HG02759 (cell line): Measurements from ENCODE around the gene EVL.
"Not testable (repeated sequence)": the region's sequence is repeated elsewhere in the genome, so short reads cannot be mapped to it uniquely, and the experiment has no call there.

Experiments
- ATAC-seq: cut with Tn5 transposase; IDR thresholded peaks from one replicate; pipeline ENCODE4 v1.9.1; 2021; ENCODE audit warnings: mild to moderate bottlenecking, moderate library complexity; ENCODE audit not compliant: unreplicated experiment

The EVL gene, protein sequence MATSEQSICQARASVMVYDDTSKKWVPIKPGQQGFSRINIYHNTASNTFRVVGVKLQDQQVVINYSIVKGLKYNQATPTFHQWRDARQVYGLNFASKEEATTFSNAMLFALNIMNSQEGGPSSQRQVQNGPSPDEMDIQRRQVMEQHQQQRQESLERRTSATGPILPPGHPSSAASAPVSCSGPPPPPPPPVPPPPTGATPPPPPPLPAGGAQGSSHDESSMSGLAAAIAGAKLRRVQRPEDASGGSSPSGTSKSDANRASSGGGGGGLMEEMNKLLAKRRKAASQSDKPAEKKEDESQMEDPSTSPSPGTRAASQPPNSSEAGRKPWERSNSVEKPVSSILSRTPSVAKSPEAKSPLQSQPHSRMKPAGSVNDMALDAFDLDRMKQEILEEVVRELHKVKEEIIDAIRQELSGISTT

DNA sequence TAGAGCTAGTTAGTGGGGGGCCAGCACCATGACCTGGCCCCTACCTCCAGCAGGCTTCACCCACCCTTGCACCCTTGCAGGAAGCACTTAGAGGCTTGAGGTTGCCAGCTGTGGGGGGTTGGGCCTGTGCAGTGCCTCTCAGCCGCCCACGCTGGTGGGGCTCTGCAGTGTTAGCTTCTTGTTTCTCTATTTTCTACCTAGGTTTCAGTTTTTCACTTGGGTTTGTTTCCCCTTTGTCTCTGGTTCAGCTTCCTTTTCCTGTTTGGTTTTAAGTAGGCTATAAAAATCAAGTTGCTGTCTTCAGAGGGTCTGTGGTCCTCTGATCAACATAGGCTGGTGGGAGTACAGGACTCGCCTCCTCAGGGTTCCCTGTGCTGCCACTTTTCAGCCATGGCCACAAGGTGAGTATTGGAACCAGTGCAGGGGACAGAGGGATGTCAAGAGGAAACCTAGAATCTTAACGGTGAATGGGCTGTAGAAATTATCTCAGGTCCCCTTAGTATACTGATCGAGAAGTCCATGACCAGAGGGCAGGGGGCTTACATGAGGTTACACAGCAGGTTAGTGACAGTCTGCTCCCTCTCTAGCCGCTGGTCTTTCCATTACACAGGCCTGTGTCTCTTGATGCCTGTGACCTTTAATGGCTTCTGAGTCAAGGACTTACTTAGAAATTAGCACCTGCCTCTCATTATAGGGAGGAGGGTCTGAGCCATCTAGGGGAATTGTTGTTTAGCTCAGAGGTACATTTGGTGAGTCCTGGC is at the start of gene EVL:
TSS of gene EVL (plus strand) at position 312 of the 761 bp plus-strand sequence. CDS start at position 391, 79 bp downstream.
- ATAC-seq: peak; percentile 61

DNA sequence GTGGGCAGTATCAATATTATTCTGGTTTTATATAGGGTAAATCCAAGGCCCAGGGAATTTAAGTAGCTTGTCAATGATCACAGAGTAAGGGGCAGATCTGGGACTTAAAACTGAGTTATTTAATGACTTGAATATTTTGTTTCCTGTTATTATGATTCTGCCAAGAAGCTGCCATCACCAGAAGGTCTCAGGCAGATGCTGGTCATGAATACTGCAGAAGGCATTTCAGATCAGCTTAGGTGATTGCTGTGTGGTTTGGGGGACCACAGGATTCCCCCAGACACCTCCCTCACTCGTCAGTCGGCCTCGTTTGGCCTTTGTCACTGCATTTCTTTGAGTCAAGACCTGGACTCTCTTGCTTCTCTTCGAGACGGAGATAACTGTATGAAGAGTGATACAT is 47.7 kb upstream of the EVL start:
- ATAC-seq: no peak

DNA sequence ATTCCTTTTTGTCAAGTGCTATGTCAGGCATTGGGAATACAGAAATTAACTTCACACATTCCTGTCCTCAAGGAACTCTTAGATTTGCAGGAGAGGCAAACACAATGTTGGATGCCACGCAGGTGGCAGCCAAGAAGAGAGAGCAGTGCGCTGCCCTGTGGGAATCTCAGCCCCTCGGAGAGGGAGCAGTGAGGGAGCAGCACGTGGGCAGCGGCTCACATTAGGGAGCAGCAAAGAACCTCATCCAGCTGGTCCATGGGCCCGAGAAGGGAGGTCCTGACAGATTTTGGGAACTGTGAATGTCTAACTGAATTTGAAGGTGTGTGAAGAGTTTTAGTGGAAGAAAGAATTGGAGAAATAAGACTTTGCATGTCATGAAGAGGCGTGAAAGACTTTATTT is 47.2 kb upstream of the EVL start:
- ATAC-seq: no peak

DNA sequence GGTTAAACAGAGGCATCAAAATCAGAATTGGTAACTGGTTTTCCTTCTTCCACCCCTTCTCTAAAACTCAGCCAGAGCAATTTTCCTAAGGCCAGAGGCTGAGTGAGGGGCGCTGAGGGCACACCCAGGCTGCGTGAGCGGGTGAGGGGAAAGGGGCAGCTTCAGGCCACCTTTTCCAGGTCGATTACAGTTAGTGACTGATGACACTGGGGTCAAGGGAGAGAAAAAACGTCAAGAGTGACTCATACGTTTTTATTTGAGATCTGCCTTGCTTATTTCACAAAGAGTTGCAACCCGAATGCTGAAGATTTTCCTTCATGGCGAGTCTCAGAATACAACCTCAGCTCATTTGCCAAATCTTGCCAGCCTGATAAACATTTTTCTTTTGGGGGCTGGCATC is 46.7 kb upstream of the EVL start:
- ATAC-seq: no peak

DNA sequence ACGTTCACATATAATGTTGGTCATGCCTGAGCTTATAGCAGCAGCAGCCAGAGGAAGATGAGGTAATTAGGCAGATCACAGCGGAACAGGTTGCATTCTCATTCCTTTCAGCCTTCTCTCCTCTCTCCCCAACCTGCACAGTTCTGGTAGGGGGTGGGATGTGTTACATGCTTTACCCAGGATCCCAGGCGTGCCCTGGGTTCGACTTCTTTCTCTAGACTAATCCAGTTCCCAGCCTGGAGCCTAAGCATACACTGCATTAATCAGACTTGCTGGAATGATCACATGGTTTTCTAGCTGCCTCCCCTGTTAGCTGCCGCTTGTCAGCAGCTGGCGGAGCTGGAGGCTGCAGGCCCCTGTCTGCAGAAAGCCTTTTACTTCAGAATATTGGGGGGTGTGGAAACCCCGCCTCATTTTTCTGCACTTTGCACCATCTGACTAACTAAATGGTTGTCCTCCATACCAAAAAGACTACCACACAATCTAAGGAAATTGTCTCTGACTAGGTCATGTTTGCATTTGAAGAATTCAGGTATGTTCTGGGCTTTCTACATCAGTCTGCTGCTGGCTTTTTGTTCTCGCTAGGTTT is 46.0 kb upstream of the EVL start:
- ATAC-seq: no peak

DNA sequence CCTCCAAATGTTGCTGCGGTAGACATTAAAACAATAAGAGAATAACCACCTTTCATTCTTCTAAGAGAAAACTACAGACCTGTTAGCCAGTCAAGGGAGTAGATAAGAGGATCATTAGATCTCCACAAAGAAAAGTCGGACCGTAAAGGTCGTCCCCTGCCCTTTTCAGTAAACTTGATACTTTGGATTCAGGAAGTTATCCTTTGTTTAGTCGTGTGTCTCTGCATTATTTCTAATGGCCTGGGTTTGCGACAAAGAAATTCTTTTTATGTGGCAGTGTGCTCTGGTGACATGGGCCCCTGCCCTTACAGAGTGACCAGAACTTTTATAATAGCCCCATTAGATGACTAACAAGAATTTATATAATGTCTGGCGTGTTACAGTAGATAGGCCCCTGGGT is 44.6 kb upstream of the EVL start:
- no peak for ATAC-seq

DNA sequence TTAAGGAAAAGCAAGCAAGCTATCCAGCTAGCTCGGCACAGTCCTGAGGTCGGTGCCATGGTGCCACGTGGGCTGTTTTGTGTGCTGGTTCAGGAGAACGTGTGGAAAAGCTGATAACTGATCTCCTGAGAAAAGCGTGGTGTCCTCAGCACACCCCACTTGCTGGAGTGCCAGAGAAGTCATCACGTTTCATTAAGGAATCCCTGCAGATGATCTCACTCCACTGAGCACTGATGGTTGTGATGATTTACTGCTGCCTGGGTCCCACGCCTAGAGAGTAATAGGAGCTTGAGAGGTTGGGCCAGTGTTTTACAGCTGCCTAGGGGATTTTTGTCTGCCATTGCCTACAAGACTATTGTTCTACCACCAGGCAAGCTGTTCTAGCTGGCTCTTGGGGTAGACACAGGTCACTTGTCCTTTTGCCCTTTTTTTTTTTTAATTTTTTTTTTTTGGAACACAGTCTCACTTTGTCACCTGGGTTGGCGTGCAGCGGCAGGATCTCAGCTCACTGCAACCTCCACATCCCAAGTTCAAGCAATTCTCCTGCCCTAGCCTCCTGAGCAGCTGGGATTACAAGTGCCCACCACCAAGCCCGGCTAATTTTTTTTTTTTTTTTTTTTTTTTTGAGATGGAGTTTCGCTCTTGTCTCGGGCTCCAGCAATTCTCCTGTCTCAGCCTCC is 42.3 kb upstream of the EVL start:
- no peak for ATAC-seq

DNA sequence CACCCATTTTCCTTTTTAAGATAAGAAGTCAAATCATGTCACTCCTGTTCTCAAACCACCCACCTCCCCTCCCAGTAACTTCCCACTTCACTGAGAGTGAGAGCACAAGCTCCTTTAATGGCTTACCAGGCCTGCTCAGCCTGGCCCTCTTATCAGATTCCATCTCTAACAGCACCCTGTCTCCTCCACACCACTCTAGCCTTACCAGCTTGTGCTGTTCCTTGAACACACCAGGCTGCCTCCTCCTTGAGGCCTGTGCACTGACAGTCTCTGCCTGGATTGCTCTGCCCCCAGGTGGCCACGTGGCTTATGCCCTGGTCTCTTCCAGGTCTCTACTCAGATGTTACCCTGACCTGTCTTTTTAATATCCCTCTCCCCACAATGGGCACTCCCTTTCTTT is 40.1 kb upstream of the EVL start:
- no peak for ATAC-seq

DNA sequence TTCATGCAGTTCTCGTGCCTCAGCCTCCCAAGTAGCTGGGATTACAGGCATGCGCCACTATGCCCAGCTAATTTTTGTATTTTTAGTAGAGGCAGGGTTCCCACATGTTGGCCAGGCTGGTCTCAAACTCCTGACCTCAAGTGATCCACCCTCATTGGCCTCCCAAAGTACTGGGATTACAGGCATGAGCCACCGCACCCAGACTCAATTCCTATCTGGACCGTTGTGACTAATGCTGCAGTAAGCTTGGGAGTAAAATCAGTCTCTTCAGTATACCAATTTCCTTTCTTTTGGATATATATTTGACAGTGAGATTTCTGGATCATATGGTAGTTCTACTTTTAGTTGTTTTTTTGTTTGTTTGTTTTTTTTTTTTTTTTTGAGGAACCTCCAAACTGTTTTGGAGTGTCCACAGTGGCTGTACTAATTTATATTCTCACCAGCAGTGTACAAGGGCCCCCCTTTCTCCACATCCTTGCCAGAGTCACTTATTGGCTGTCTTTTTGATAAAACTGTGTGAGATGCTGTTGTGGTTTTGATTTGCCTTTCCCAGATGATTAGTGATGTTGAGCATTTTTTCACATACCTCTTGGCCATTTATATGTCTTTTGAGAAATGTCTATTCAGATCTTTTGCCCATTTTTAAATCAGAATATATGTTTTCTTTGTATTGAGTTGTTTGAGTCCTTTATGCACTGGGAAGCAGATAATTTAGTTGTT is 37.3 kb upstream of the EVL start:
- ATAC-seq: no peak

DNA sequence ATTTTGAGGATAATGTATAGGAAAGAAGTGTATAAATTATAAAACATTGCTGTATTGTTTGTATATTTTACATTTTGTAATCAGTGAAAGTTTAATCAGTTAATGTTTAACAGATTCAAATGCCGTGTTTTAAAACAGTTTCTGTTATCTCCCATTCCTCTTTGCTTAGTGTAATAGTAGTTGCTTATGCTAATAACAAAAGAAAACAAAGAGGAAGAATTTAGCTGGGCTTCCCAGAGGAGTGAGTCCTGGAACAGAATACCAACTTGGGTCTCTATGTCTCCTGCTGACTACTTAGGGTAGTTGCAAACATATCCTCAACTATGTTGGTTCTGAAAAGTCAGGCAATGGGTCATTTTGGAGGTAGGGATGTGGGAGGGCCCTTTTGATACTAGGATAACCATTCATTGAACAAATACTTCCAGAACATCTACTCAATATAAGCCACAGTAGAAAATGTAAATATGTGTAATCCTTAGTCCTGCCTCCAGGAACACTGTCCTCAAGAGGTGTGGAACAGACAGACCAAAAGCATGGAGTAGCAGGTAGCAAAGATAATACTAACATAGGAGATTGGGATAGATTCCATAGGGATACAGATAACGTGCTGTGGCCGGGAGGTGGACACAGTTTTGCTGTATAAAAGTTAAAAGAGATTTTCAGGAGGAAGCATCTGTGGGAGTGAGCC is 36.1 kb upstream of the EVL start:
- ATAC-seq: no peak

DNA sequence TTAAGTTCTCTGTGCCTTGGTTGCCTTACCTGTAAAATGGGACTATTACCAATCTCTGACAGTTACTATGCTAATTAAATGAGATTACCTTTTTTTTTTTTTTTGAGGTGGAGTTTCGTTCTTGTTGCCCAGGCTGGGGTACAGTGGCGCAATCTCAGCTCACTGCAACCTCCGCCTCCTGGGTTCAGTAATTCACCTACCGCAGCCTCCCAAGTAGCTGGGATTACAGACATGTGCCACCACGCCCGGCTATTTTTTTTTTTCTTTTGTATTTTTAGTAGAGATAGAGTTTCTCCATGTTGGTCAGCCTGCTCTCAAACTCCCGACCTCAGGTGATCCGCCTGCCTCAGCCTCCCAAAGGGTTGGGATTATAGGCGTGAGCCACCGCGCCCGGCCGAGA is 35.2 kb upstream of the EVL start:
- ATAC-seq: not testable (repeated sequence)

DNA sequence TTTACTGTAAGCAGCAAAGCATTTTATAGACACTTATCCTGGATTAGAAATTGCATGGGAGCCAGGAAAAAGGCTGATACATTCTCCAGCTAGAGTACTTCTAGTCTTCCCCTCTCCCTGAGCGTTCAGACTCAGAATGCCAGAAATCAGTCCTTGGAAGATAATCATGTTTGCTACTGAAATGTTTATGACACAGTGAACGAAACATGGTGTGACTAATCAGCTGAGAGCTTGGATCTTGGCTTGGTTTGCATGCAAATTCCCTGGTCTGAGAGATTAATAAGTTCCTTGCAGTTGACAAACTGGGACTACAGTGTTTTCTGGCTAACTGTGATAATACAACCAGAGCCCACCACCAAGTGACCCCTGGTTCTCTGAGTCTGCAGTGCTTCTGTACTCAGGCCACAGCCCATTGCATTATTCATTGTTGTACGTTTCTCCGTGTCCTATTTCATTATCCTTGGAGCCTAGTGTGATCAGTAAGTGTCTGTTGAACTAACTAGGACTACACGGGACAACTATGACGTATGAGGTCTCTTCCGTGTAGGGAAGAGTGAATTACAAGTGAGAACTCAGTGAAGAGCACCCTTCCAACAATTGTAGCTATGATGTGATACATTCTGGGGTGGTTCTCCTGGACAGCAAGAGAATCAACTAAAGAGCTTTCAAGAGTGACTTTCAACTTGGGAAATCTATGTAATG is 34.6 kb upstream of the EVL start:
- no peak for ATAC-seq

DNA sequence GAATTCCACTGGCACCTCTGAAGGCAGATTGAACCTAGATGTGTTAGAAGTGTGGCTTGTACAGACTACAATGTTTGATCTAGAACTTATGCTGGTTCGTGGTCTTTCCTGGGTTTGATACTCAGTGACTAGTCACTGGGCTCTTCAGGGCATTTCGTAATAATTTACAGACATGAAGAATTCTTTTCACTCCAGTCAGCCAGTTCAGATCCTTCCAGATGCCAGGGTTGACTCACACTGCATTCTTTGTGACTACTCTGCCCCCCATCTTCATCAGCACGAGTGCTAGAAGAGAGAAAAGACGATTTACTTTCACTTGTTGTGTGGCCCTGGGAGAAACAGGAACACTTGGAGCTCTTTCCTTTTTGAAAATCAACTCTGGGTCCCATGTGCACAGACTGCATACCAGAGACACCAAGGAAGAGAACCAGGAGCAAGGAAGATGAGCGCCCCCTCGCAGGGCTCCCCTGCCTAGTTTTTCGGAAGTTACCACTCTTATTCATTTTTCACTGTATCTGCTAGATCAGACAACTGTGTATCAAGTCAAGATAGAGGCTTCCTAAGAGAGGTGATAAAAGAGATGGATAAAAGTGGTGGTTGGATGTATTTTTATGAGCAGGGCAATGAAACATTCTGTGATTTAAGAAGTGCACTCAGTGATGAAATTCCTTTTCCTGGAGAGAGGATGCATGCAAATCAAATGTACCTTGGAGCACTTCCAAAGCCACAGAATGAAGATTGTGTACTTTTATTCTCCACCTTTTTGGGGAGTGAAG is 33.5 kb upstream of the EVL start:
- ATAC-seq: no peak

DNA sequence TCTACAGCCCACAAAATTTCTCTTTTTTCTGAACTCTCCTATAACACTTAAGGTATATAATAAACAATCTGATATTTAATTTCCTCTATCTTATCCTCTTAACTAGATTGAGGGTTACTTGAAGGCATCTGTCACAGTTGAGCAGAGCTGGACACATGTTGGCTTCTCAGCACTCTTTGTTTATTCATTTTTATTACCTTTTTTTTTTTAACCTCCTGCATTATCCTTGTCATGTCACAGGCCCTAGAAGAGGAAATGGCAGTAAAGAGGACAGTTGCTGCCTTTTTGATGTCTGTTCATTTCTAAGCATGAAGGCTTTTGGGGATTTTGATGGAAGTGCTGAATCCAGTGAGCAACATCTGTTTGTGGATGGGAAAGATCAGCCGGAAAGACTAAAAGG is 32.5 kb upstream of the EVL start:
- ATAC-seq: no peak

DNA sequence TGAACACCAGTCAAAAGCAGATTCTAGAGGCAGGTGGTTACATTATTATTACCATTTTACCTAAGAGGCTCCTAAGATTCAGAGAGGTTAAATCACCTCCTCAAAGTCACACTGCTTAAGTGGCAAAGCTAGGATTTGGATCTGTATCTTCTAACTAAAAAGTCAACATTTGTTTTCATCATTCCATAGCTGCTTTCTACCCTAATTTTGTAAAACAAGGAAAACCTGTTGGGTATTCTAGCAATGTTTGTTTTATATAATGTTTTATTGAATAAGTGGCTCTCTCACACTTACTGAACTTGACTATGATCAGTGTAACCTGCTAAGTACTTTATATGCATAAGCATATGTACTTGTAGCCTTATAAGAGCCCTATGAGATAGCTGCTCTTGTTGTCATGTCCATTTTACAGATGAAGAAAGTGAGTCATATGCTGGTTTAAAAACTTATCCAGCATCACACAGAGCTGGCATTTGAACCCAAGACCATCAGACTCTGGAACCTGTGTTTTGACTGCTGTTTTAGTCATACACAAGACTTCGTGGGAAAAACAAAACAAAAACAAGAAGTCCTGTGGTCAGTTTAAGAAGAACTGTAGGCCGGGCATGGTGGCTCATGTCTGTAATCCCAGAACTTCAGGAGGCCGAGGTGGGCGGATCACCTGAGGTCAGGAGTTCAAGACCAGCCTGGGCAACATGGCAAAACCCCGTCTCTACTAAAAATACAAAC is 31.7 kb upstream of the EVL start:
- no peak for ATAC-seq

DNA sequence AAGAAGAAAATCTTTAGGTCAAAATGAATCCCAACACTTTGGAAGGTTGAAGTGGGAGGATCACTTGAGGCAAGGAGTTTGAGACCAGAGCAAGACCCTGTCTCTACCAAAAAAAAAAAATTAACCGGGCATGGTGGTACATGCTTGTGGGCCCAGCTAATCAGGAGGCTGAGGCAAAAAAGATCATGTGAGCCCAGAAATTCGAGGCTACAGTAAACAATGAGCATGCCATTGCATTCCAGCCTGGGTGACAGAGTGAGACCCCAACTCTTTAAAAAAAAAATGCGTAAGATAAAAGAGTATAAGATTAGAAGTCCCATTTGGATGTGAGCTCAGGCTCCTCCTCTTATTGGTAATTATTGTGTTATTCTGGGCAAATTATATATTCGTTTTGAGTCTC is 30.8 kb upstream of the EVL start:
- ATAC-seq: no peak

DNA sequence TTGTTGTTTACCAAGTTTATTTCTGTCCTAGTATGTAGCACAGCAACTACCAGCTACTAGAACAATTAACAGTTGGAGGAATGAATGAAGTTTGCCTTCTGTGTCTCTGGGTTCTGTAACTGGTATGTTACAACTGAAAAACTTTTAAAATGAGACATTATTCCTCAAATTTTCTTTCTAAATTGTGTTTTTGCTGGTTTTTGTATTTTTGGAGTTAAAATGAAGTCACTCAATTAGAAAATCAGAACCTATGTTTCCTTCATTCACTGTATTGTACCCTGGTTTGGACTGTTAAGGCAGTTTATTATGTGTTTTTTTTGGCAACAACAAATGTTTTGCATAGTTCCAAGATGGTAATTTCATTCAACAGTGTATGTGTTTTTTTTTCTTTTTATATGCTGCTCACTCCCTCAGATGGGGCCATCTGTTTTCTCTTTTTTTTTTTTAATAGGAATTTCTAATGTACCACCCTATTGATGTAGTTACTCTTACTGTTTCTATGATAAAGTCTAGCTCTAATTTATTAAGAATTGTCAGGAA is 30.2 kb upstream of the EVL start:
- no peak for ATAC-seq

DNA sequence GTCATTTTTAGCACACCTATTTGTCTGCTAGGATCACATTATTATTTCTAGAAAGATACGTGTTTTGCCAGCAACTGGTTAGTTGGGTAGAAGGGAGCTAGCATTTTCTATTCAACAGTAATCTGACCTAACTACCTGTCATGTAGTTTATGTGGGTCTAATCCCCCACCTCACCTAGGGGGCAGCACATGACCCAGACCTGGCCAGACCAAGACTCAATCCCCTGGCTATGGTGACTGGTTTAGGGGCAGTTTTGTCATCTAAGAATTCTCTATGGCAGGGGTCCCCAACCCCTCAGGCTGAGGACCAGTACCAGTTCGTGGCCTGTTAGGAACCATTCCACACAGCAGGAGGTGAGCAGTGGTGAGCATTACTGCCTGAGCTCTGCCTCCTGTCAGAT is 29.5 kb upstream of the EVL start:
- ATAC-seq: no peak
